Measurements from ENCODE around the gene FNDC3B. TPM values are rescaled to one million over a fixed set of nuclear protein-coding genes. Genes with fewer than 3 reads are reported as not detected.

Gene FNDC3B
- total and polyA plus RNA-seq, 9 of the 15 experiments (the other 6 are each of a cell fraction or from before 2014, with no cell fraction given), result 7.0 to 35.8 (median 16.2) TPM

GRCh38 chr3:172138792-172139507 lies 99.6 kb downstream of the FNDC3B start (continued):
- TF ChIP-seq ZNF518B (CRISPR knock-in tag; IDR thresholded peaks at IDR 0.05) (no peak), ARID1B (IDR thresholded peaks at IDR 0.05) (peak; percentile 69), SMARCA5 (IDR thresholded peaks at IDR 0.05) (no peak), FOXJ2 (tag; IDR thresholded peaks at IDR 0.05) (no peak), SPI1 (IDR thresholded peaks at IDR 0.05; ENCODE audit: borderline replicate concordance, low read depth, low read length) (no peak), EP400 (IDR thresholded peaks at IDR 0.05) (peak; percentile 51; the same call in 1 of the 2 replicates), STAT5A (IDR thresholded peaks at IDR 0.05; ENCODE audit: borderline replicate concordance, low read length) (no peak), ARID2 (IDR thresholded peaks at IDR 0.05) (no peak), PYGO2 (tag; IDR thresholded peaks at IDR 0.05) (no peak), PKNOX1 (IDR thresholded peaks at IDR 0.05) (peak; percentile 86), FOSL1 (tag; conservative IDR thresholded peaks at IDR 0.05) (peak; percentile 88), EHMT2 (IDR thresholded peaks at IDR 0.05) (peak; percentile 81), TEAD4 (IDR thresholded peaks at IDR 0.05; ENCODE audit: low read length) (0 out of 2 replicates have a peak, but pooled peaks have one; percentile 20), TEAD4 (CRISPR knock-in tag; IDR thresholded peaks at IDR 0.05; ENCODE audit: borderline replicate concordance) (no peak), MYC (IDR thresholded peaks at IDR 0.05; ENCODE audit: low read depth, low read length) (0 out of 2 replicates have a peak, but pooled peaks have one; percentile 27), MYC (CRISPR knock-in tag; IDR thresholded peaks at IDR 0.05; ENCODE audit: borderline replicate concordance, low read depth) (no peak)
